HCT116 (cell line): ENCODE measurements around the gene CPD.

Source experiments
- ATF3 ChIP-seq: IDR thresholded peaks from 2 replicates; pipeline ENCODE4 v1.6.1; 2012
- CEBPB ChIP-seq: IDR thresholded peaks from 2 replicates; pipeline ENCODE4 v1.6.1; 2012; ENCODE audit warnings: low read depth
- ELF1 ChIP-seq: IDR thresholded peaks from 2 replicates; pipeline ENCODE4 v1.6.1; 2012; ENCODE audit warnings: low read depth, borderline replicate concordance
- EZH2 ChIP-seq: fragments of 200-600 bp; sonication (generic); IDR thresholded peaks from 2 replicates; pipeline ENCODE4 v1.6.1; 2017; ENCODE audit warnings: antibody characterized with exemption, mixed run types
- EZH2phosphoT487 ChIP-seq: fragments of 200-600 bp; IDR thresholded peaks from 2 replicates; pipeline ENCODE4 v1.6.1; 2018; ENCODE audit warnings: antibody characterized with exemption, borderline replicate concordance
- POLR2A ChIP-seq: IDR thresholded peaks from 2 replicates; pipeline ENCODE4 v1.7.0; 2011; ENCODE audit warnings: borderline replicate concordance; ENCODE audit not compliant: insufficient read depth, insufficient read length; ENCODE audit errors: extremely low read depth
- POLR2AphosphoS5 ChIP-seq: IDR thresholded peaks from 2 replicates; pipeline ENCODE4 v1.6.1; 2011; ENCODE audit warnings: mild to moderate bottlenecking, low read depth, low read length, moderate library complexity
- RAD21 ChIP-seq: IDR thresholded peaks from 2 replicates; pipeline ENCODE4 v1.6.1; 2012; ENCODE audit warnings: low read depth, mild to moderate bottlenecking
- SP1 ChIP-seq: IDR thresholded peaks from 2 replicates; pipeline ENCODE4 v1.6.1; 2012; ENCODE audit warnings: low read depth
- YY1 ChIP-seq: IDR thresholded peaks from 2 replicates; pipeline ENCODE4 v1.6.1; 2011; ENCODE audit warnings: low read length, low read depth, moderate library complexity, mild to moderate bottlenecking; ENCODE audit not compliant: insufficient replicate concordance; ENCODE audit errors: extremely low read depth
- ZBTB33 ChIP-seq: IDR thresholded peaks from 2 replicates; pipeline ENCODE4 v1.6.1; 2011; ENCODE audit warnings: mild to moderate bottlenecking, low read length, moderate library complexity; ENCODE audit not compliant: insufficient replicate concordance; ENCODE audit errors: extremely low read depth
- TF ChIP-seq, protein P1 (sequence below), 3 experiments: fragments of 200-600 bp in 1 of 3; sonication (generic) in 1 of 3; IDR thresholded peaks in 2 of 3; conservative IDR thresholded peaks in 1 of 3; 2 replicates each; pipeline ENCODE4 v1.5.1; 2012 to 2017; ENCODE audit warnings: low read depth in 2 of 3, low read length in 2 of 3, antibody characterized with exemption in 1 of 3, borderline replicate concordance in 1 of 3, control low read depth in 1 of 3, mild to moderate bottlenecking in 1 of 3, mixed read lengths in 1 of 3, mixed run types in 1 of 3, moderate library complexity in 1 of 3; ENCODE audit not compliant: insufficient read depth in 1 of 3
- TF ChIP-seq, protein P2 (sequence below): IDR thresholded peaks from 2 replicates; pipeline ENCODE4 v1.6.1; 2012; ENCODE audit warnings: low read depth

DNA sequence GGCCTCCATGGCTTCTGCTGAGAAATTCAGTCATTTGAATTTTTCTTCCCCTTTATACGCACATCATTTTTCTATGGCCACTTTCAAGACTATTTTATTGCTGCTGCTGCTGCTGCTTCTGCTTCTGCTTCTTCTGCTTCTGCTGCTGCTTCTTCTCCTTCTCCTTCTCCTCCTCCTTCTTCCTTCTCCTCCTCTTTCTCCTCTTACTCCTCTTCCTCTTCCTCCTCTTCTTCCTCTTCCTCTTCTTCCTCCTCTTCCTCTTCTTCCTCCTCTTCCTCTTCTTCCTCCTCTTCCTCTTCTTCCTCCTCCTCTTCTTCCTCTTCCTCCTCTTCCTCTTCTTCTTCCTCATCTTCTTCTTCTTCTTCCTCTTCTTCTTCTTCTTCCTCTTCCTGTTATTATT lies 22.4 kb downstream of the CPD start:
- no peak for TF ChIP-seq RAD21
- no peak for TF ChIP-seq ELF1
- TF ChIP-seq, protein P1, sequence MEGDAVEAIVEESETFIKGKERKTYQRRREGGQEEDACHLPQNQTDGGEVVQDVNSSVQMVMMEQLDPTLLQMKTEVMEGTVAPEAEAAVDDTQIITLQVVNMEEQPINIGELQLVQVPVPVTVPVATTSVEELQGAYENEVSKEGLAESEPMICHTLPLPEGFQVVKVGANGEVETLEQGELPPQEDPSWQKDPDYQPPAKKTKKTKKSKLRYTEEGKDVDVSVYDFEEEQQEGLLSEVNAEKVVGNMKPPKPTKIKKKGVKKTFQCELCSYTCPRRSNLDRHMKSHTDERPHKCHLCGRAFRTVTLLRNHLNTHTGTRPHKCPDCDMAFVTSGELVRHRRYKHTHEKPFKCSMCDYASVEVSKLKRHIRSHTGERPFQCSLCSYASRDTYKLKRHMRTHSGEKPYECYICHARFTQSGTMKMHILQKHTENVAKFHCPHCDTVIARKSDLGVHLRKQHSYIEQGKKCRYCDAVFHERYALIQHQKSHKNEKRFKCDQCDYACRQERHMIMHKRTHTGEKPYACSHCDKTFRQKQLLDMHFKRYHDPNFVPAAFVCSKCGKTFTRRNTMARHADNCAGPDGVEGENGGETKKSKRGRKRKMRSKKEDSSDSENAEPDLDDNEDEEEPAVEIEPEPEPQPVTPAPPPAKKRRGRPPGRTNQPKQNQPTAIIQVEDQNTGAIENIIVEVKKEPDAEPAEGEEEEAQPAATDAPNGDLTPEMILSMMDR (IDR thresholded peaks at IDR 0.05 in 2 of 3, conservative IDR thresholded peaks at IDR 0.05 in 1 of 3; ENCODE audit: borderline replicate concordance in 1 of 3, insufficient read depth in 1 of 3, low read depth in 2 of 3, low read length in 2 of 3): no peak
- no peak for TF ChIP-seq POLR2A
- TF ChIP-seq POLR2AphosphoS5: no peak
- TF ChIP-seq EZH2: no peak
- TF ChIP-seq SP1: no peak
- TF ChIP-seq ATF3: no peak
- TF ChIP-seq CEBPB: no peak
- TF ChIP-seq EZH2phosphoT487: no peak
- no peak for TF ChIP-seq YY1
- TF ChIP-seq, protein P2, sequence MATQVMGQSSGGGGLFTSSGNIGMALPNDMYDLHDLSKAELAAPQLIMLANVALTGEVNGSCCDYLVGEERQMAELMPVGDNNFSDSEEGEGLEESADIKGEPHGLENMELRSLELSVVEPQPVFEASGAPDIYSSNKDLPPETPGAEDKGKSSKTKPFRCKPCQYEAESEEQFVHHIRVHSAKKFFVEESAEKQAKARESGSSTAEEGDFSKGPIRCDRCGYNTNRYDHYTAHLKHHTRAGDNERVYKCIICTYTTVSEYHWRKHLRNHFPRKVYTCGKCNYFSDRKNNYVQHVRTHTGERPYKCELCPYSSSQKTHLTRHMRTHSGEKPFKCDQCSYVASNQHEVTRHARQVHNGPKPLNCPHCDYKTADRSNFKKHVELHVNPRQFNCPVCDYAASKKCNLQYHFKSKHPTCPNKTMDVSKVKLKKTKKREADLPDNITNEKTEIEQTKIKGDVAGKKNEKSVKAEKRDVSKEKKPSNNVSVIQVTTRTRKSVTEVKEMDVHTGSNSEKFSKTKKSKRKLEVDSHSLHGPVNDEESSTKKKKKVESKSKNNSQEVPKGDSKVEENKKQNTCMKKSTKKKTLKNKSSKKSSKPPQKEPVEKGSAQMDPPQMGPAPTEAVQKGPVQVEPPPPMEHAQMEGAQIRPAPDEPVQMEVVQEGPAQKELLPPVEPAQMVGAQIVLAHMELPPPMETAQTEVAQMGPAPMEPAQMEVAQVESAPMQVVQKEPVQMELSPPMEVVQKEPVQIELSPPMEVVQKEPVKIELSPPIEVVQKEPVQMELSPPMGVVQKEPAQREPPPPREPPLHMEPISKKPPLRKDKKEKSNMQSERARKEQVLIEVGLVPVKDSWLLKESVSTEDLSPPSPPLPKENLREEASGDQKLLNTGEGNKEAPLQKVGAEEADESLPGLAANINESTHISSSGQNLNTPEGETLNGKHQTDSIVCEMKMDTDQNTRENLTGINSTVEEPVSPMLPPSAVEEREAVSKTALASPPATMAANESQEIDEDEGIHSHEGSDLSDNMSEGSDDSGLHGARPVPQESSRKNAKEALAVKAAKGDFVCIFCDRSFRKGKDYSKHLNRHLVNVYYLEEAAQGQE: no peak
- no peak for TF ChIP-seq ZBTB33
